ENCODE data around the gene PHAF1.

The PHAF1 gene

GRCh38 chr16:67163999-67164558 is 54.3 kb downstream of the PHAF1 start:
- in situ Hi-C loops (cut with HindIII; ENCODE audit: low sequenced_read_pairs), result no loop called here

GRCh38 chr16:67164599-67165061 is 54.9 kb downstream of the PHAF1 start, which contains the start of gene HSF4:
TSS of gene HSF4 (plus strand) at chr16:67164745. CDS start at chr16:67164812, 67 bp downstream.
- in situ Hi-C loops (cut with HindIII; ENCODE audit: low sequenced_read_pairs), result no loop called here
- no peak for DNase-seq (ENCODE audit: low read depth)
- H3K4me3 ChIP-seq (ENCODE audit: low read depth, low read length), result peak within 1 kb of the TSS; percentile 18
- TF ChIP-seq, protein P1, sequence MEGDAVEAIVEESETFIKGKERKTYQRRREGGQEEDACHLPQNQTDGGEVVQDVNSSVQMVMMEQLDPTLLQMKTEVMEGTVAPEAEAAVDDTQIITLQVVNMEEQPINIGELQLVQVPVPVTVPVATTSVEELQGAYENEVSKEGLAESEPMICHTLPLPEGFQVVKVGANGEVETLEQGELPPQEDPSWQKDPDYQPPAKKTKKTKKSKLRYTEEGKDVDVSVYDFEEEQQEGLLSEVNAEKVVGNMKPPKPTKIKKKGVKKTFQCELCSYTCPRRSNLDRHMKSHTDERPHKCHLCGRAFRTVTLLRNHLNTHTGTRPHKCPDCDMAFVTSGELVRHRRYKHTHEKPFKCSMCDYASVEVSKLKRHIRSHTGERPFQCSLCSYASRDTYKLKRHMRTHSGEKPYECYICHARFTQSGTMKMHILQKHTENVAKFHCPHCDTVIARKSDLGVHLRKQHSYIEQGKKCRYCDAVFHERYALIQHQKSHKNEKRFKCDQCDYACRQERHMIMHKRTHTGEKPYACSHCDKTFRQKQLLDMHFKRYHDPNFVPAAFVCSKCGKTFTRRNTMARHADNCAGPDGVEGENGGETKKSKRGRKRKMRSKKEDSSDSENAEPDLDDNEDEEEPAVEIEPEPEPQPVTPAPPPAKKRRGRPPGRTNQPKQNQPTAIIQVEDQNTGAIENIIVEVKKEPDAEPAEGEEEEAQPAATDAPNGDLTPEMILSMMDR (IDR thresholded peaks at IDR 0.05; ENCODE audit: low read depth, low read length, missing control alignments), result no peak

More at GRCh38 chr16:67163999-67164558, 54.3 kb downstream of the PHAF1 start:
- peak overlapping the region; percentile 18 for H3K4me3 ChIP-seq (ENCODE audit: low read depth, low read length)
- DNase-seq (ENCODE audit: low read depth), result no peak
- TF ChIP-seq, protein P1 (IDR thresholded peaks at IDR 0.05; ENCODE audit: low read depth, low read length, missing control alignments), result no peak

GRCh38 chr16:67165121-67166078 is 55.7 kb downstream of the PHAF1 start:
- H3K4me3 ChIP-seq (ENCODE audit: low read depth, low read length), result no peak overlapping the region
- no peak for DNase-seq (ENCODE audit: low read depth)
- TF ChIP-seq, protein P1 (IDR thresholded peaks at IDR 0.05; ENCODE audit: low read depth, low read length, missing control alignments), result no peak
- in situ Hi-C loops (cut with HindIII; ENCODE audit: low sequenced_read_pairs), result no loop called here

- in situ Hi-C loops (cut with HindIII; ENCODE audit: low sequenced_read_pairs), result no loop called here
These were observed 56.4 kb downstream of the PHAF1 start for GRCh38 chr16:67166110-67166547.

DNA sequence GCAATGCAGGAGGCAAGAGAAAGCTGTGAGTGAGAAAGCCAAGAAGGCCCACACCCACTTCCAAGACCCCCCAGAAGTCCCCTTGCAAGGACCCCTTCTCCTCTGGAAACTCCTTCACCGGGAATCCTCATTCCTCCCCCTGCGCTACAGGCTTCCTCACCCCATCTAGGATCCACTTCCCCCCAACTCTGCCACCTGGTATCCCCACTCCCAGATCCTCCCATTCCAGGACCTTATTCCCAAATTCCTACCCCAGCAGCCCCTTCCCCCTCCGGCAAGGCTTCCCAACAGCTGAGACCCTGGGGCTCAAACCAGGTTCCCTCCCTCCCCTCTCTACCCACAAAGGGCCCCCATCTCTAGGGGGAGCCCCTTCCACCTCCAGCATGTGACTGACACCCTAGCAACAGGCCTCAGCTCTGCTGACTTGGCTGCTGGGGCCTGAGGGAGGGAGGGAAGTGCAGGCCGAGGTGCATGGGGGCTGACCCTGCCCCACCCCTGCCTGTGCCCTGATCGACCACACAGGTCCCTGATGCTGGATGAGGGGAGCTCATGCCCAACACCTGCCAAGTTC is 56.9 kb downstream of the PHAF1 start:
- TF ChIP-seq, protein P1 (IDR thresholded peaks at IDR 0.05; ENCODE audit: low read depth, low read length, missing control alignments), result no peak
- no peak for DNase-seq (ENCODE audit: low read depth)
- in situ Hi-C loops (cut with HindIII; ENCODE audit: low sequenced_read_pairs), result no loop called here
- no peak overlapping the region for H3K4me3 ChIP-seq (ENCODE audit: low read depth, low read length)

More at GRCh38 chr16:67166110-67166547, 56.4 kb downstream of the PHAF1 start:
- H3K4me3 ChIP-seq (ENCODE audit: low read depth, low read length), result no peak overlapping the region
- TF ChIP-seq, protein P1 (IDR thresholded peaks at IDR 0.05; ENCODE audit: low read depth, low read length, missing control alignments), result no peak
- DNase-seq (ENCODE audit: low read depth), result no peak

DNA sequence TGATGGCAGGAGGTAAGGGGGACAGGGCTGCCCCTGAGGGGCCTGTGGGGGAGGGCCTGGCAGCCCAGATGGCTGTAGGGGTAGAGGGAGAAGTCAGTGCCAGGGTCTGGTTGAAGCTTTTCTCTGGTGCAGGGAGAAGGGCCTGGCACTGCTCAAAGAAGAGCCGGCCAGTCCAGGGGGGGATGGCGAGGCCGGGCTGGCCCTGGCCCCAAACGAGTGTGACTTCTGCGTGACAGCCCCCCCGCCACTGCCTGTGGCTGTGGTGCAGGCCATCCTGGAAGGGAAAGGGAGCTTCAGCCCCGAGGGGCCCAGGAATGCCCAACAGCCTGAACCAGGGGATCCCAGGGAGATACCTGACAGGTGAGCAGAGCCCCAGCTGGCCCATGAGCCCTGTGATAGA is 57.8 kb downstream of the PHAF1 start:
- TF ChIP-seq, protein P1 (IDR thresholded peaks at IDR 0.05; ENCODE audit: low read depth, low read length, missing control alignments), result no peak
- in situ Hi-C loops (cut with HindIII; ENCODE audit: low sequenced_read_pairs), result no loop called here

More for the DNA sequence above, 57.8 kb downstream of the PHAF1 start:
- DNase-seq (ENCODE audit: low read depth), result no peak
- no peak overlapping the region for H3K4me3 ChIP-seq (ENCODE audit: low read depth, low read length)

All from astrocyte of the cerebellum (primary cell).